CD14-positive monocyte (primary cell): ENCODE results near the gene TRAF6. TPM values are rescaled to one million over a fixed set of nuclear protein-coding genes. Genes with fewer than 3 reads are reported as not detected.

Experiments
- DNase-seq, 3 donors: peaks; one replicate each; pipeline ENCODE4 v3.0.0-alpha.2; 2011 to 2022
- H2AFZ ChIP-seq: 2 replicates; pipeline ENCODE4 v1.6.0; 2012; ENCODE audit warnings: mild to moderate bottlenecking, low read depth, low read length, inconsistent platforms; ENCODE audit not compliant: insufficient read depth, poor library complexity, severe bottlenecking
- H3K27ac ChIP-seq, 2 donors: 1 replicate in 1 of 2; 2 replicates in 1 of 2; pipeline ENCODE4 v1.5.1; 2012 to 2013; ENCODE audit warnings: low read length in 2 of 2, control low read depth in 1 of 2, inconsistent platforms in 1 of 2, low read depth in 1 of 2, mild to moderate bottlenecking in 1 of 2
- H3K27me3 ChIP-seq, 2 donors: one replicate each; pipeline versions ENCODE4 v1.6.0 to v1.6.1; 2011 to 2013; ENCODE audit warnings: low read length in 2 of 2; ENCODE audit not compliant: control insufficient read depth in 2 of 2, insufficient read depth in 2 of 2
- H3K36me3 ChIP-seq, 2 donors: replicated peaks in 1 of 2; 1 replicate in 1 of 2; 2 replicates in 1 of 2; pipeline versions ENCODE4 v1.5.1 to v1.6.1; 2012 to 2013; ENCODE audit warnings: low read length in 2 of 2, control low read depth in 1 of 2, inconsistent platforms in 1 of 2, mild to moderate bottlenecking in 1 of 2; ENCODE audit not compliant: insufficient read depth in 2 of 2, control insufficient read depth in 1 of 2
- H3K4me1 ChIP-seq, 2 donors: 1 replicate in 1 of 2; 2 replicates in 1 of 2; pipeline versions ENCODE4 v1.5.1 to v1.6.1; 2012 to 2013; ENCODE audit warnings: low read length in 2 of 2, control low read depth in 1 of 2, inconsistent platforms in 1 of 2, mild to moderate bottlenecking in 1 of 2, moderate library complexity in 1 of 2; ENCODE audit not compliant: insufficient read depth in 2 of 2, control insufficient read depth in 1 of 2
- H3K4me2 ChIP-seq: replicated peaks from 2 replicates; pipeline ENCODE3; 2012; ENCODE audit warnings: low read length, moderate library complexity, mild to moderate bottlenecking; ENCODE audit not compliant: poor library complexity, severe bottlenecking; ENCODE audit errors: extremely low read depth
- H3K4me3 ChIP-seq, 3 experiments: fragments of 200-600 bp in 1 of 3; sonication (generic) in 1 of 3; replicated peaks in 1 of 3; 1 replicate in 2 of 3; 2 replicates in 1 of 3; pipeline ENCODE4 v1.5.1; 2011 to 2013; ENCODE audit warnings: low read length in 3 of 3, mild to moderate bottlenecking in 3 of 3, control low read depth in 2 of 3, low read depth in 2 of 3, inconsistent platforms in 1 of 3, moderate library complexity in 1 of 3
- H3K79me2 ChIP-seq: 2 replicates; pipeline ENCODE4 v1.6.0; 2012; ENCODE audit warnings: mild to moderate bottlenecking, control low read depth, inconsistent platforms, low read length, moderate library complexity; ENCODE audit not compliant: insufficient read depth
- H3K9ac ChIP-seq: 2 replicates; pipeline ENCODE4 v1.6.0; 2017; ENCODE audit warnings: low read length, mild to moderate bottlenecking; ENCODE audit not compliant: insufficient read depth, poor library complexity, severe bottlenecking
- H3K9me3 ChIP-seq, 2 donors: replicated peaks in 1 of 2; 1 replicate in 1 of 2; 2 replicates in 1 of 2; pipeline versions ENCODE4 v1.5.1 to v1.6.1; 2012 to 2013; ENCODE audit warnings: low read length in 2 of 2, control low read depth in 1 of 2; ENCODE audit not compliant: control insufficient read depth in 1 of 2, insufficient read depth in 1 of 2
- H4K20me1 ChIP-seq: 2 replicates; pipeline ENCODE4 v1.6.0; 2012; ENCODE audit warnings: mild to moderate bottlenecking, low read length, control low read depth, moderate library complexity; ENCODE audit not compliant: insufficient read depth
- H3K27ac Mint-ChIP-seq, 7 donors: one replicate each; pipeline ENCODE4 v1.8.0; 2020; ENCODE audit warnings: mild to moderate bottlenecking in 7 of 7, mixed read lengths in 7 of 7, moderate library complexity in 6 of 7, inconsistent platforms in 2 of 7
- H3K27me3 Mint-ChIP-seq, 3 donors: one replicate each; pipeline ENCODE4 v1.8.0; 2021 to 2022; ENCODE audit warnings: low read depth in 3 of 3, mild to moderate bottlenecking in 3 of 3, mixed read lengths in 3 of 3, moderate library complexity in 3 of 3, inconsistent platforms in 1 of 3
- H3K36me3 Mint-ChIP-seq, 2 donors: one replicate each; pipeline ENCODE4 v1.8.0; 2020; ENCODE audit warnings: mixed read lengths in 2 of 2, inconsistent platforms in 1 of 2, mild to moderate bottlenecking in 1 of 2
- H3K4me1 Mint-ChIP-seq: one replicate; pipeline ENCODE4 v1.8.0; 2020; ENCODE audit warnings: mild to moderate bottlenecking, mixed read lengths
- H3K4me3 Mint-ChIP-seq, 2 donors: one replicate each; pipeline ENCODE4 v1.8.0; 2020; ENCODE audit warnings: mild to moderate bottlenecking in 2 of 2, mixed read lengths in 2 of 2, moderate library complexity in 1 of 2
- H3K9me3 Mint-ChIP-seq, 7 donors: one replicate each; pipeline ENCODE4 v1.8.0; 2020 to 2022; ENCODE audit warnings: mixed read lengths in 7 of 7, mild to moderate bottlenecking in 6 of 7, moderate library complexity in 6 of 7, inconsistent platforms in 2 of 7
- CTCF ChIP-seq: fragments of 200-600 bp; IDR thresholded peaks from one replicate; pipeline ENCODE4 v1.8.0; 2022; ENCODE audit warnings: antibody characterized with exemption, mild to moderate bottlenecking
- WGBS: methylation state at CpG from one replicate; pipeline ENCODE4 v1.1.5; 2013; ENCODE audit warnings: missing lambda C conversion rate; ENCODE audit not compliant: insufficient coverage; 5-methylcytosine and 5-hydroxymethylcytosine counted together
- intact Hi-C, 2 donors: fragments of 100-400 bp; cut with micrococcal nuclease; formaldehyde crosslinking; loops; one replicate each; pipeline versions ENCODE4 v1.15.0 to v1.15.1; 2023
- polyA plus RNA-seq, 3 donors: library from polyadenylated mRNA; depleted of rRNA in 1 of 3; unstranded in 2 of 3; stranded (reverse) in 1 of 3; fragments of 300-500 nt in 2 of 3; fragments of >200 nt in 1 of 3; fragmentation: Illumina TruSeq in 2 of 3; gene quantifications; 1 replicate in 2 of 3; 2 replicates in 1 of 3; pipeline ENCODE4 v1.2.3, GENCODE V29; 2012 to 2021

The TRAF6 gene
- polyA plus RNA-seq, 3 donors, result 5.5 to 7.3 (median 6.7) TPM

- no peak overlapping the region for H2AFZ ChIP-seq
- Mint-ChIP-seq H3K9me3 (peaks cover 0 to 2% (median 0%) of the 10 kb centered on the region in 7 donors), H3K36me3 (peaks cover 3 to 7% of the 10 kb centered on the region in 2 donors), H3K27ac (peak overlapping the region in 2 of 7 donors; percentile 11 to 73), H3K4me3 (no peak overlapping the region), H3K4me1 (peaks cover 12% of the 10 kb centered on the region), H3K27me3 (peaks cover 0 to 3% (median 1%) of the 10 kb centered on the region in 3 donors)
- TF ChIP-seq CTCF, result no peak
- H3K27ac ChIP-seq, result no peak overlapping the region
- H3K79me2 ChIP-seq, result no peaks in the 10 kb centered on the region
- H3K9me3 ChIP-seq, result no peaks in the 10 kb centered on the region
- WGBS, result 95% methylated on average over 5 of the region's 10 CpGs
- H3K4me2 ChIP-seq, result no peak overlapping the region
- DNase-seq, result no peak
- H3K36me3 ChIP-seq, result no peaks in the 10 kb centered on the region
- H3K27me3 ChIP-seq, result no peaks in the 10 kb centered on the region
- no peak overlapping the region for H3K9ac ChIP-seq
- no peaks in the 10 kb centered on the region for H4K20me1 ChIP-seq
- peaks cover 7% of the 10 kb centered on the region in 2 donors for H3K4me1 ChIP-seq
- no peak overlapping the region for H3K4me3 ChIP-seq
- intact Hi-C loops, result no loop called here
Measured at GRCh38 chr11:36460220-36460619, 49.9 kb downstream of the TRAF6 start.

- no peak overlapping the region for H3K9ac ChIP-seq
- Mint-ChIP-seq H3K36me3 (peaks cover 7 to 12% of the 10 kb centered on the region in 2 donors), H3K4me1 (peaks cover 24% of the 10 kb centered on the region), H3K9me3 (peaks cover 0 to 2% (median 0%) of the 10 kb centered on the region in 7 donors), H3K4me3 (no peak overlapping the region), H3K27me3 (peaks cover 0 to 3% (median 1%) of the 10 kb centered on the region in 3 donors), H3K27ac (no peak overlapping the region)
- no peak overlapping the region for H3K4me2 ChIP-seq
- no peaks in the 10 kb centered on the region for H4K20me1 ChIP-seq
- H3K36me3 ChIP-seq, result no peaks in the 10 kb centered on the region
- no peaks in the 10 kb centered on the region for H3K9me3 ChIP-seq
- no peaks in the 10 kb centered on the region for H3K79me2 ChIP-seq
- no peak overlapping the region for H3K4me3 ChIP-seq
- no peak for DNase-seq
- intact Hi-C loops, result loop anchor here in 1 of 2 donors (10.0 kb wide), 1 partner anchor 94 kb away; no protein-coding TSS in a partner anchor
- no peak overlapping the region for H2AFZ ChIP-seq
- H3K27me3 ChIP-seq, result no peaks in the 10 kb centered on the region
- H3K27ac ChIP-seq, result no peak overlapping the region
- 100% methylated on average over 4 of the region's 7 CpGs for WGBS
- TF ChIP-seq CTCF, result no peak
- peaks cover 14 to 18% of the 10 kb centered on the region in 2 donors for H3K4me1 ChIP-seq
Measured at GRCh38 chr11:36459046-36459445, 51.0 kb downstream of the TRAF6 start.
